Endothelial cell (in vitro differentiated cells): ENCODE measurements around the gene IMPACT. TPM values are rescaled to one million over a fixed set of nuclear protein-coding genes. Genes with fewer than 3 reads are reported as not detected.

Source experiments
- DNase-seq: peaks from one replicate; pipeline ENCODE4 v3.0.0; 2021; ENCODE audit warnings: low spot score
- H3K27ac Mint-ChIP-seq: one replicate; pipeline ENCODE4 v1.8.0; 2021; ENCODE audit warnings: mixed read lengths, inconsistent platforms; ENCODE audit not compliant: unreplicated experiment
- H3K27me3 Mint-ChIP-seq: one replicate; pipeline ENCODE4 v1.8.0; 2021; ENCODE audit warnings: mild to moderate bottlenecking, moderate library complexity, mixed read lengths, inconsistent platforms; ENCODE audit not compliant: unreplicated experiment
- H3K36me3 Mint-ChIP-seq: one replicate; pipeline ENCODE4 v1.8.0; 2021; ENCODE audit warnings: mild to moderate bottlenecking, low read depth, mixed read lengths, inconsistent platforms; ENCODE audit not compliant: unreplicated experiment
- H3K4me1 Mint-ChIP-seq: one replicate; pipeline ENCODE4 v1.8.0; 2021; ENCODE audit warnings: mild to moderate bottlenecking, mixed read lengths, inconsistent platforms; ENCODE audit not compliant: unreplicated experiment
- H3K4me3 Mint-ChIP-seq: one replicate; pipeline ENCODE4 v1.8.0; 2021; ENCODE audit warnings: mild to moderate bottlenecking, mixed read lengths, inconsistent platforms; ENCODE audit not compliant: unreplicated experiment
- H3K9me3 Mint-ChIP-seq: one replicate; pipeline ENCODE4 v1.8.0; 2021; ENCODE audit warnings: mixed read lengths, inconsistent platforms; ENCODE audit not compliant: unreplicated experiment
- CTCF ChIP-seq: fragments of 200-600 bp; sonication (generic); IDR thresholded peaks from one replicate; pipeline ENCODE4 v1.5.0; 2021; ENCODE audit warnings: antibody characterized with exemption; ENCODE audit not compliant: unreplicated experiment
- total RNA-seq: library from RNA; stranded (reverse); fragmentation: NEBNext Ultra II Directional; extraction: Animal tissue kit (Norgen Biotek cat#: 25700); gene quantifications from one replicate; pipeline ENCODE4 v1.2.1, GENCODE V29; 2021; ENCODE audit not compliant: unreplicated experiment

Gene IMPACT
- total RNA-seq, 1 donor from 2014 or later, result 35.4 TPM

DNA sequence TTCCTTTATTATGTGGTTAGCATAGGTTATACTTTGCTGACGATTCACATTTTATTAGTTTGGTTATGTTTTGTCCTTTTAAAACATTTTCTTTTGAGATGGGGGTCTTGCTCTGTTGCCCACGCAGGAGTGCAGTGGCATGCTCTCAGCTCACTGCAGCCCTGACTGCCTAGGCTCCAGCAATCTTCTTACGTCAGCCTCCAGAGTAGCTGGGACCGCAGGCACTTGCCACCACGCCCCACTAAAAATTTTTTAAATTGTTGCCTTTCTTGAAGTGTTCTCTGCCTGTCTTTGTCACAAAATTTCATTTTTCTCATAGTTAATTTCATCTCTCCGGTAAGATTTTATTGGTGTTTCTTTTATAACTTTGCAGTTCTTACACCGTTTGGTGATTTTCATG lies 52.9 kb downstream of the IMPACT start:
- Mint-ChIP-seq H3K4me1 (no peaks in the 10 kb centered on the region), H3K27me3 (peaks cover 3% of the 10 kb centered on the region), H3K36me3 (peaks cover 3% of the 10 kb centered on the region), H3K4me3 (no peak overlapping the region), H3K27ac (no peak overlapping the region), H3K9me3 (peaks cover 4% of the 10 kb centered on the region)
- DNase-seq, result no peak
- TF ChIP-seq CTCF, result no peak

GRCh38 chr18:24482821-24483220 lies 56.4 kb downstream of the IMPACT start:
- Mint-ChIP-seq H3K4me3 (no peak overlapping the region), H3K27me3 (peaks cover 5% of the 10 kb centered on the region), H3K27ac (no peak overlapping the region), H3K36me3 (peaks cover 3% of the 10 kb centered on the region), H3K4me1 (no peaks in the 10 kb centered on the region), H3K9me3 (peaks cover 4% of the 10 kb centered on the region)
- TF ChIP-seq CTCF, result no peak
- no peak for DNase-seq

GRCh38 chr18:24485681-24486080 lies 59.2 kb downstream of the IMPACT start:
- Mint-ChIP-seq H3K27ac (no peak overlapping the region), H3K27me3 (peaks cover 3% of the 10 kb centered on the region), H3K4me1 (no peaks in the 10 kb centered on the region), H3K36me3 (no peaks in the 10 kb centered on the region), H3K9me3 (no peaks in the 10 kb centered on the region), H3K4me3 (no peak overlapping the region)
- no peak for TF ChIP-seq CTCF
- DNase-seq, result no peak

- no peak for DNase-seq
- H3K4me1 Mint-ChIP-seq, result no peaks in the 10 kb centered on the region
- H3K27me3 Mint-ChIP-seq, result peaks cover 3% of the 10 kb centered on the region
- H3K27ac Mint-ChIP-seq, result no peak overlapping the region
- no peaks in the 10 kb centered on the region for H3K36me3 Mint-ChIP-seq
- no peak overlapping the region for H3K4me3 Mint-ChIP-seq
- no peak for TF ChIP-seq CTCF
- no peaks in the 10 kb centered on the region for H3K9me3 Mint-ChIP-seq
Measured at GRCh38 chr18:24486684-24487083, 60.2 kb downstream of the IMPACT start.

- Mint-ChIP-seq H3K27me3 (peaks cover 5% of the 10 kb centered on the region), H3K36me3 (no peaks in the 10 kb centered on the region), H3K4me3 (no peak overlapping the region), H3K9me3 (no peaks in the 10 kb centered on the region), H3K4me1 (no peaks in the 10 kb centered on the region), H3K27ac (no peak overlapping the region)
- peak; percentile 86 for TF ChIP-seq CTCF
- DNase-seq, result peak; percentile 32
Measured at GRCh38 chr18:24488824-24489493, 62.5 kb downstream of the IMPACT start.
